ENCODE results near the gene ZNF789. TPM values are rescaled to one million over a fixed set of nuclear protein-coding genes. Genes with fewer than 3 reads are reported as not detected.

Gene ZNF789
- total RNA-seq (2011; cell fraction: chromatin; rRNA removed; ENCODE audit: low replicate concordance) = 137 and 181 TPM in 2 replicates
- 98.2 and 99.9 TPM in 2 replicates for total RNA-seq (2011; cell fraction: nucleolus; rRNA removed)
- total RNA-seq (2011; cell fraction: nucleoplasm; rRNA removed) = 161 and 237 TPM in 2 replicates
- total RNA-seq (2014; rRNA removed) (16.4 and 19.6 TPM in 2 replicates), total RNA-seq (2014; rRNA removed; fragmentation: Illumina TruSeq; extraction: Trizol) (30.7 and 32.3 TPM in 2 replicates), total RNA-seq (2015; rRNA removed; fragmentation: Illumina TruSeq; extraction: Trizol) (23.0 and 24.8 TPM in 2 replicates), total RNA-seq (2021) (22.1 and 22.8 TPM in 2 replicates), polyA plus RNA-seq (2011; rRNA removed) (46.2 and 57.0 TPM in 2 replicates), polyA plus RNA-seq (2014; fragmentation: Illumina TruSeq; extraction: Trizol) (28.1 and 29.1 TPM in 2 replicates), polyA plus RNA-seq (2014; fragmentation: Nextera tagmentation; extraction: Ambion mirVana) (1 to 10 TPM; 6.1 to 7.4 TPM), polyA plus RNA-seq (2014; rRNA removed) (34.8 and 40.2 TPM in 2 replicates), polyA minus RNA-seq (2011; rRNA and poly(A)+ RNA removed) (21.5 and 27.8 TPM in 2 replicates), Bru-seq, nascent RNA (percentile 84 among the genes with signal in this experiment), BruChase-seq, experiment 1, labeled RNA remaining after a 2-hour chase (percentile 83 among the genes with signal in this experiment), BruChase-seq, experiment 2, labeled RNA remaining after a 6-hour chase (percentile 81 among the genes with signal in this experiment)
- 15.9 and 26.5 TPM in 2 replicates for polyA plus RNA-seq (2011; cell fraction: cytosol; rRNA removed)
- 75.3 and 93.3 TPM in 2 replicates for polyA plus RNA-seq (2011; cell fraction: nucleus; rRNA removed)
- 17.2 and 38.0 TPM in 2 replicates for polyA plus RNA-seq (2012)
- polyA minus RNA-seq (2011; cell fraction: cytosol; rRNA and poly(A)+ RNA removed) = 13.0 and 13.5 TPM in 2 replicates
- polyA minus RNA-seq (2011; cell fraction: nucleus; rRNA and poly(A)+ RNA removed) = 25.7 and 27.0 TPM in 2 replicates
- long read RNA-seq, experiment 1, transcript ZNF789-210 (3 exons, 1,884 nt) = major isoform, 6 of 40 reads
- long read RNA-seq, experiment 1, partial matches to known transcripts = 4 of 40 reads
- long read RNA-seq, experiment 1, other reads (novel, unspliced or antisense) = 28 of 40 reads
- long read RNA-seq, experiment 2, partial matches to known transcripts = 0 of 6 reads
- long read RNA-seq, experiment 2, other reads (novel, unspliced or antisense) = 4 of 6 reads
- long read RNA-seq, experiment 3, partial matches to known transcripts = 0 of 11 reads
- long read RNA-seq, experiment 3, other reads (novel, unspliced or antisense) = 5 of 11 reads

- Histone ChIP-seq H3K9ac (ENCODE audit: insufficient read depth in 1 of 2, low read depth in 2 of 2, low read length in 2 of 2) (peak within 1 kb of the TSS; percentile 85 to 97), H3K9me3 (replicated peaks; ENCODE audit: control insufficient read depth, insufficient read depth, low read depth, low read length) (no peaks in the 10 kb centered on the region), H3K9me1 (ENCODE audit: control insufficient read depth, insufficient read depth, low read length) (no peaks in the 10 kb centered on the region), H4K20me1 (replicated peaks; ENCODE audit: control insufficient read depth, insufficient read depth, low read length) (no peaks in the 10 kb centered on the region; the same call in 1 of the 2 replicates), H2AFZ (ENCODE audit: low read depth, low read length) (peak within 1 kb of the TSS; percentile 91), H3K27ac (ENCODE audit: extremely low read depth, low read depth, low read length) (peak within 1 kb of the TSS; percentile 92), H3K4me1 (replicated peaks in 1 of 2; ENCODE audit: control insufficient read depth in 2 of 2, insufficient read depth in 2 of 2, low read length in 2 of 2) (peaks cover 7 to 19% of the 10 kb centered on the region in 2 experiments; a peak in 4 of 5 replicates), H3K4me2 (ENCODE audit: insufficient read depth, low read length) (peak within 1 kb of the TSS; percentile 95), H3K4me3 (peak within 1 kb of the TSS; percentile 92), H3K27me3 (ENCODE audit: control insufficient read depth in 2 of 2, insufficient read depth in 2 of 2, low read length in 2 of 2) (no peaks in the 10 kb centered on the region), H3K79me2 (ENCODE audit: control insufficient read depth, insufficient read depth, low read length) (peaks cover 54% of the 10 kb centered on the region), H3K36me3 (ENCODE audit: control insufficient read depth, insufficient read depth, low read length) (peaks cover 29% of the 10 kb centered on the region)
- peak; percentile 97 for ATAC-seq
- POLR2A ChIA-PET = interaction anchor here (0.7 to 1.7 kb wide), 10 partner anchors 10 to 85 kb away, joined by 3 to 8 read pairs (median 3); partner anchors contain the start of genes ZKSCAN5, ZNF394 and ZNF655
- peak; percentile 99 to 100 (median 99) for DNase-seq (ENCODE audit: extremely low read depth in 1 of 4, low spot score in 3 of 4)
- intact Hi-C loops (cut with micrococcal nuclease) (loop anchor here (1.0 to 10.0 kb wide), 2 partner anchors 28 to 82 kb away; partner anchors contain the start of genes FAM200A, ZNF394 and ZNF655), in situ Hi-C loops (cut with MboI) (no loop called here)
- BruUV-seq (replicated peaks) = no TSS peak
- CTCF ChIA-PET (ENCODE audit: low intra/inter-chr PET ratio) = no interaction called here
- FAIRE-seq = peak; percentile 97
- 1% methylated on average over 54 of the region's 56 CpGs for WGBS (ENCODE audit: insufficient coverage, low coverage, missing lambda C conversion rate)
- TF ChIP-seq ZNF583 (CRISPR knock-in tag; IDR thresholded peaks at IDR 0.05) (peak; percentile 70; the same call in 1 of the 2 replicates), NCOA2 (IDR thresholded peaks at IDR 0.05; ENCODE audit: partially characterized antibody in 2 of 2) (no peak), ZBED1 (IDR thresholded peaks at IDR 0.05) (no peak; the same call in 1 of the 2 replicates), FOXA1 (IDR thresholded peaks at IDR 0.05; ENCODE audit: borderline replicate concordance) (no peak), TBL1XR1 (IDR thresholded peaks at IDR 0.05; ENCODE audit: low read length in 2 of 2) (0 out of 4 replicates have a peak, but pooled peaks of 1 of the 2 experiments have one; percentile 18), JUND (IDR thresholded peaks at IDR 0.05; ENCODE audit: borderline replicate concordance, low read depth, low read length) (peak; percentile 63), JUND (tag; IDR thresholded peaks at IDR 0.05; ENCODE audit: borderline replicate concordance, low read depth, low read length) (no peak; the same call in 2 of the 3 replicates), IFI16 (CRISPR knock-in tag; IDR thresholded peaks at IDR 0.05) (no peak), ELF4 (CRISPR knock-in tag; IDR thresholded peaks at IDR 0.05) (peak; percentile 40; the same call in 1 of the 2 replicates), TEAD2 (tag; IDR thresholded peaks at IDR 0.05) (no peak), RBM22 (IDR thresholded peaks at IDR 0.05; ENCODE audit: low read depth, low read length, poor library complexity, severe bottlenecking) (peak; percentile 54), PATZ1 (CRISPR knock-in tag; IDR thresholded peaks at IDR 0.05; ENCODE audit: borderline replicate concordance) (no peak), PTBP1 (IDR thresholded peaks at IDR 0.05; ENCODE audit: low read depth, low read length) (no peak), MEIS2 (IDR thresholded peaks at IDR 0.05; ENCODE audit: partially characterized antibody) (peak; percentile 71)
Measured at GRCh38 chr7:99472561-99473314, at the start of gene ZNF789. Gene ZNF789, plus strand, starts transcription at chr7:99472890. Its CDS starts 3,567 bp downstream, at chr7:99476457.

Measured in K562 (cell line).